Kidney (tissue), 14 donors: ENCODE measurements around the gene IFNK. TPM values are rescaled to one million over a fixed set of nuclear protein-coding genes. Genes with fewer than 3 reads are reported as not detected.

Source experiments
- DNase-seq, 5 donors: peaks; one replicate each; pipeline ENCODE4 v3.0.0-alpha.2; 2013 to 2020
- FAIRE-seq: peaks from 2 replicates; lab custom pipeline; 2012; peaks lifted over from hg19 to GRCh38; lab: Jason Lieb, UNC
- H3K27ac ChIP-seq, 2 donors: one replicate each; pipeline ENCODE4 v1.7.0; 2013; ENCODE audit warnings: low read depth in 2 of 2, low read length in 2 of 2, inconsistent platforms in 1 of 2
- H3K27me3 ChIP-seq: one replicate; pipeline ENCODE4 v1.7.1; 2013; ENCODE audit warnings: low read length, inconsistent platforms; ENCODE audit not compliant: control insufficient read depth, insufficient read depth
- H3K36me3 ChIP-seq, 3 donors: one replicate each; pipeline versions ENCODE4 v1.7.0 to v1.7.1; 2013; ENCODE audit warnings: low read length in 3 of 3, control low read depth in 1 of 3, inconsistent platforms in 1 of 3; ENCODE audit not compliant: insufficient read depth in 3 of 3, control insufficient read depth in 2 of 3
- H3K4me1 ChIP-seq, 3 donors: one replicate each; pipeline versions ENCODE4 v1.7.0 to v1.7.1; 2013; ENCODE audit warnings: low read length in 3 of 3, inconsistent platforms in 1 of 3, low read depth in 1 of 3; ENCODE audit not compliant: control insufficient read depth in 2 of 3, insufficient read depth in 2 of 3
- H3K4me3 ChIP-seq, 3 donors: one replicate each; pipeline versions ENCODE4 v1.7.0 to v1.8.1; 2013; ENCODE audit warnings: low read length in 3 of 3, control low read depth in 1 of 3, inconsistent platforms in 1 of 3
- H3K9ac ChIP-seq, 3 donors: one replicate each; pipeline versions ENCODE4 v1.7.0 to v1.7.1; 2013; ENCODE audit warnings: low read length in 3 of 3, control low read depth in 1 of 3, inconsistent platforms in 1 of 3
- H3K9me3 ChIP-seq, 3 donors: one replicate each; pipeline versions ENCODE4 v1.7.0 to v1.7.1; 2013; ENCODE audit warnings: low read length in 3 of 3, control low read depth in 1 of 3, inconsistent platforms in 1 of 3; ENCODE audit not compliant: control insufficient read depth in 2 of 3, insufficient read depth in 1 of 3
- CTCF ChIP-seq: IDR thresholded peaks from 3 replicates; pipeline ENCODE4 v1.5.1; 2012; ENCODE audit warnings: mild to moderate bottlenecking, moderate library complexity, borderline replicate concordance; ENCODE audit not compliant: insufficient read depth; ENCODE audit errors: extremely low read depth
- intact Hi-C: fragments of 100-400 bp; cut with DNase I; formaldehyde crosslinking; loops from one replicate; pipeline ENCODE4 v1.11.1; 2022
- polyA plus RNA-seq: library from polyadenylated mRNA; stranded (reverse); fragments of 350-450 nt; fragmentation: Illumina TruSeq; extraction: RNeasy Lipid Tissue Mini Kit (QIAGEN cat#74804); gene quantifications from one replicate; pipeline ENCODE4 v1.2.3, GENCODE V29; 2014; ENCODE audit warnings: low read depth, low replicate concordance; ENCODE audit not compliant: insufficient read depth
- total RNA-seq: library from RNA; stranded (reverse); fragmentation: NEBNext Ultra II Directional; extraction: Animal tissue kit (Norgen Biotek cat#: 25700); gene quantifications from one replicate; pipeline ENCODE4 v1.2.1, GENCODE V29; 2021
- donor health status: control.
- donor health status: control.
- donor health status: control.
- donor health status: control.
- donor health status: control.
- donor health status: DM: yes; HTN: yes; CAD: no.
- donor health status: Normal renal cell carcinoma (clear cell type).

The IFNK gene
- total and polyA plus RNA-seq, 2 donors from 2014 or later = not detected

- no peak for DNase-seq
- intact Hi-C loops = no loop called here
- no peaks in the 10 kb centered on the region for H3K9me3 ChIP-seq
- no peak for TF ChIP-seq CTCF
- no peak overlapping the region for H3K4me3 ChIP-seq
- H3K27ac ChIP-seq = no peak overlapping the region
- no peak for FAIRE-seq
- peaks cover 5 to 18% (median 14%) of the 10 kb centered on the region in 3 donors for H3K4me1 ChIP-seq
- no peak overlapping the region for H3K9ac ChIP-seq
- H3K36me3 ChIP-seq = peaks cover 0 to 2% (median 0%) of the 10 kb centered on the region in 3 donors
- no peaks in the 10 kb centered on the region for H3K27me3 ChIP-seq
Measured at GRCh38 chr9:27535701-27536118, 11.6 kb downstream of the IFNK start.

DNA sequence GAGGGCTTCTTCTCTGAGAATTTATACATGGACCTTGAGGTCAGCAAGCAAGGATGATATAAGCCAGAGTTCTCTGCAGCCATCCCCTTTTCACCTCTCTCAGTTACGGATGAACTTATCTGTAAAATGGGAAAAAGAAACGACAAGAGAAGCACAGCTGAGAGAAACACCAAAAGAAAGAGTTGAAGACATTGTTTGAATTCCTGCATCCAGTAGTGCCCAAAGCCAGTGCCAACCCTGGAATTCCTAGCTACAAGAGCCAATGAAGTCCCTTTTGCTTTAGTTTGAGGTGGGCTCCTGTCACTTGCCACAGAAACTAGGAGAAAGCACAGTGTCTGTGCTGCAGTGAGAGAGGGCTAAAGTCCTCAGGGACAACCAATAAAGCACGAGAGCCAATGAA, 12.1 kb downstream of the IFNK start:
- Histone ChIP-seq H3K27me3 (no peaks in the 10 kb centered on the region), H3K9ac (no peak overlapping the region), H3K9me3 (no peaks in the 10 kb centered on the region), H3K36me3 (peaks cover 0 to 2% (median 0%) of the 10 kb centered on the region in 3 donors), H3K27ac (no peak overlapping the region), H3K4me1 (peaks cover 5 to 18% (median 16%) of the 10 kb centered on the region in 3 donors), H3K4me3 (no peak overlapping the region)
- intact Hi-C loops = no loop called here
- no peak for DNase-seq
- FAIRE-seq = no peak
- TF ChIP-seq CTCF = no peak

GRCh38 chr9:27537027-27537435, 12.9 kb downstream of the IFNK start:
- no peaks in the 10 kb centered on the region for H3K9me3 ChIP-seq
- peaks cover 0 to 2% (median 0%) of the 10 kb centered on the region in 3 donors for H3K36me3 ChIP-seq
- H3K27ac ChIP-seq = peak overlapping the region in 1 of 2 donors; percentile 8
- peaks cover 5 to 20% (median 18%) of the 10 kb centered on the region in 3 donors for H3K4me1 ChIP-seq
- intact Hi-C loops = no loop called here
- TF ChIP-seq CTCF = no peak
- H3K27me3 ChIP-seq = no peaks in the 10 kb centered on the region
- peak in 2 of 5 donors; percentile 20 to 37 for DNase-seq
- no peak for FAIRE-seq
- peak overlapping the region in 1 of 3 donors; percentile 4 for H3K4me3 ChIP-seq
- no peak overlapping the region for H3K9ac ChIP-seq

DNA sequence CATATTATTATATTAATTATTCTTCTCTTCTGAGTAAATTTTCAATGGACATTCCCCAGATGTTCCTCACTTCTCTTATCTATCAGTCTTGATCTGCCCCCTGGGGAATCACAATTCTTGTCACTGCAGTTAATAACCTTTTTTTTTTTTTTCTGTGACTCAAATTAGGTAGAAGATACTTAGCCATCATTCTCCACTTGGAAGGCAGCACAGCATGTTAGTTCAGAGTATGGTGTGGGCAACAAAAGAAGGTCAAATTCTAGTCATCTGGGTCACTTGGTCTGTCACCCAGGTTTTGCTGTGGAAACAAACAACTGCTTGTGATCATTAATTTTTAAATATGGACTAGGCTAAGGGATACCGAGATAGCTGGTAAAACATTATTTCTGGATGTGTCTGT, 13.7 kb downstream of the IFNK start:
- TF ChIP-seq CTCF = no peak
- Histone ChIP-seq H3K9me3 (no peaks in the 10 kb centered on the region), H3K27ac (peak overlapping the region; percentile 19 to 66), H3K36me3 (peaks cover 0 to 2% (median 0%) of the 10 kb centered on the region in 3 donors), H3K4me1 (peaks cover 5 to 25% (median 18%) of the 10 kb centered on the region in 3 donors), H3K27me3 (no peaks in the 10 kb centered on the region), H3K4me3 (no peak overlapping the region), H3K9ac (no peak overlapping the region)
- intact Hi-C loops = no loop called here
- FAIRE-seq (no peak), DNase-seq (no peak)
